Mesodermal cell (in vitro differentiated cells): ENCODE data around the gene DUS3L.
"Not testable (repeated sequence)": the region's sequence is repeated elsewhere in the genome, so short reads cannot be mapped to it uniquely, and the experiment has no call there.

ENCODE experiments used
- H3K27ac ChIP-seq: 2 replicates; pipeline ENCODE4 v1.7.0; 2013; ENCODE audit warnings: mild to moderate bottlenecking, low read depth, low read length, moderate library complexity; ENCODE audit not compliant: severe bottlenecking
- H3K36me3 ChIP-seq: 2 replicates; pipeline ENCODE4 v1.7.1; 2013; ENCODE audit warnings: mild to moderate bottlenecking, low read length, moderate library complexity; ENCODE audit not compliant: control insufficient read depth, insufficient read depth
- H3K4me1 ChIP-seq: one replicate; pipeline ENCODE4 v1.7.1; 2013; ENCODE audit warnings: mild to moderate bottlenecking, low read length; ENCODE audit not compliant: insufficient read depth, control insufficient read depth, poor library complexity, severe bottlenecking
- H3K4me3 ChIP-seq: 2 replicates; pipeline ENCODE4 v1.7.0; 2013; ENCODE audit warnings: low read length, control low read depth, mild to moderate bottlenecking; ENCODE audit not compliant: insufficient read depth, poor library complexity, severe bottlenecking; ENCODE audit errors: extremely low read depth
- H3K9me3 ChIP-seq: 2 replicates; pipeline ENCODE4 v1.7.1; 2013; ENCODE audit warnings: mild to moderate bottlenecking, low read length, moderate library complexity; ENCODE audit not compliant: control insufficient read depth
- WGBS, 2 experiments: methylation state at CpG; one replicate each; pipeline ENCODE4 v1.1.5; 2013; ENCODE audit warnings: missing lambda C conversion rate in 2 of 2; ENCODE audit not compliant: insufficient coverage in 2 of 2; 5-methylcytosine and 5-hydroxymethylcytosine counted together

Gene DUS3L

DNA sequence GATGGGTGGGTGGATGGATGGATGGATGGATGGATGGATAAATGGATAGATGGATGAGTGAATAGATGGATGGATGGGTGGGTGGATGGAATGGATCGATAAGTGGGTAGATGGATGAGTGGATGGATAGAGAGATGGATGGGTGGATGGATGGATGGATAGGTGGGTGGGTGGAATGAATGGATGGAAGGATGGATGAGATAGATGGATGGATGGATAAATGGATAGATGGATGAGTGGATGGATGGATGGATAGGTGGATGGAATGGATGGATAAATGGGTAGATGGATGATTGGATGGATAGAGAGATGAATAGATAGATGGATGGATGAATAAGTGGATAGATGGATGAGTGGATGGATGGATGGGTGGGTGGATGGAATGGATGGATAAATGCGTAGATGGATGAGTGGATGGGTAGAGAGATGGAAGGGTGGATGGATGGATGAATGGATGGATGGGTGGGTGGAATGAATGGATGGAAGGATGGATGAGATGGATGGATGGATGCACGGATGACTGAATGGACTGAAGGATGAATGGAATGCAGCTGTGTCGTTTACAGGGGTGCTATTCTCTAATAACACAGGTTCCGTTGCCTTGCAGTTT, 28.2 kb downstream of the DUS3L start:
- no peaks in the 10 kb centered on the region for H3K4me1 ChIP-seq
- no peak overlapping the region for H3K27ac ChIP-seq
- no peak overlapping the region for H3K4me3 ChIP-seq
- WGBS, 2 experiments: 88 to 95% methylated on average over 5 of the region's 5 CpGs
- H3K36me3 ChIP-seq: no peaks in the 10 kb centered on the region
- H3K9me3 ChIP-seq: no peaks in the 10 kb centered on the region

DNA sequence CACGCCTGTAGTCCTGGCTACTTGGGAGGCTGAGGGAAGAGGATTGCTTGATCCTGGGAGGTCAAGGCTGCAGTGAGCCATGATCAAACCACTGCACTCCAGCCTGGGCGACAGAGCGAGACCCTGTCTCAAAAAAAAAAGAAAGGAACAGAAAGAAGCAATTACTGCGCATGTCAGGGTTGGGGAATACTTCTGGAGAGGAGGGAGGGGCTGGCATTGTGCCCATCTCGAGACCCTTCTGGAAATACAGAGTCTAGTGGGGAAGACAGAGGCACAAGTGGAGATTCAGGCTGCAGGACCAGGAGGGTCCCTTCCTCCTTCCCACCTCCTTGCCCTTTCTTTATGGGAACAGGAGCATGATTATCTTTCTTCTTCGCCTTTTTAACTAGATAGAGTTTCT, 37.2 kb downstream of the DUS3L start:
- 81 to 91% methylated on average over 3 to 5 of the region's 6 CpGs for WGBS, 2 experiments
- no peaks in the 10 kb centered on the region for H3K4me1 ChIP-seq
- H3K36me3 ChIP-seq: no peaks in the 10 kb centered on the region
- no peak overlapping the region for H3K27ac ChIP-seq
- H3K9me3 ChIP-seq: no peaks in the 10 kb centered on the region
- no peak overlapping the region for H3K4me3 ChIP-seq

DNA sequence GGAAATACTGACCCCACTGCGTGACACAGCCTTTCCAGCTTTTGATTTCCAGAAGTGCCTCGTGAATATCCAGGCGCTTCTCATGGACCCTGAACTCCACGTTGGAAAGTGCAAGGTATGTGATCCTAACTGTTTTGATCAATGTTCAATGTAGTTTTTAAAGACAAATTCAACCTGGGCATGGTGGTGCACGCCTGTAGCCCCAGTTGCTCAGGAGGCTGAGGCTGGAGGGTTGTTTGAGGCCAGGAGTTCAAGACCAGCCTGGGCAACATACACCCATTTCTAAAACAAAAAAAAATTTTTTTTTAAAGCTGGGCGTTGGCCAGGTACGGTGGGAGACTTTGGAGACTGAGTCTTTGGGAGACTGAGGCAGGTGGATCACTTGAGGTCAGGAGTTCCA, 39.3 kb downstream of the DUS3L start:
- Histone ChIP-seq H3K4me1 (no peaks in the 10 kb centered on the region), H3K9me3 (no peaks in the 10 kb centered on the region), H3K4me3 (no peak overlapping the region), H3K36me3 (no peaks in the 10 kb centered on the region), H3K27ac (no peak overlapping the region)
- 82 to 91% methylated on average over 3 to 6 of the region's 7 CpGs for WGBS, 2 experiments

DNA sequence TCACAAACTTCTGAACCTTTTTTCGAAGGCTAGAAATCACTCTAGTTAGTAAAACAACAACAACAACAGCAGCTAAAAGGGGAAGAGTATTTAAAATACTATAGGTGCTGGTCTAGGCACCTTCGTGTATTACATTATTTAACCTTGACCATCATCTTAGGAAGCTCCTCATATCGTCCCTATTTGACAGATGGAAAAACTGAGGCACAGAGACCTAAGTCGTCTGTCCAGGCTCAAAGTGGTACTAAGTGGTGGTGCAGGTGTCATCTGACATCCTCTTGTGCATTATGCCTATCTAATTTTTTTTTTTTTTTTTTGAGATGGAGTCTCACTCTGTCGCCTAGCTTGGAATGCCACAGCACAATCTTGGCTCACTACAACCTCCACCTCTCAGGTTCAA, 41.5 kb downstream of the DUS3L start:
- no peaks in the 10 kb centered on the region for H3K4me1 ChIP-seq
- no peaks in the 10 kb centered on the region for H3K9me3 ChIP-seq
- 100% methylated on average over 2 of the region's 5 CpGs; no CpG with 5 or more reads in 1 of the 2 experiments for WGBS, 2 experiments
- no peak overlapping the region for H3K4me3 ChIP-seq
- H3K27ac ChIP-seq: no peak overlapping the region
- no peaks in the 10 kb centered on the region for H3K36me3 ChIP-seq

DNA sequence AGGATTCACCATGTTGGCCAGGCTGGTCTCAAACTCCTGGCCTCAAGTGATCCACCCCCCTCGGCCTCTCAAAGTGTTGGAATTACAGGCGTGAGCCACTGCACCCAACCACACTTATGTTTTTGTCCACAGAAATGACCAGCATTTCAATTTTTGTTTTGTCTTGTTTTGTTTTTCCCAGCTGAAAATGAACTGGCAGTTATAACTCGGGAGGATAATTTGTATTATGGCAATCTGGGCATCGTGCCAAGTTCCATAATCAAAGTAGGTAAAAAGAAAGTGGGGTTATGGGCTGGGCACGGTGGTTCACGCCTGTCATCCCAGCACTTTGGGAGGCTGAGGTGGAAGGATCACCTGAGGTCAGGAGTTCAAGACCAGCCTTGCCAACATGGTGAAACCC, 42.0 kb downstream of the DUS3L start:
- not testable (repeated sequence) for H3K36me3 ChIP-seq, H3K4me3 ChIP-seq, H3K4me1 ChIP-seq, H3K9me3 ChIP-seq, H3K27ac ChIP-seq
- 89 to 95% methylated on average over 6 of the region's 6 CpGs for WGBS, 2 experiments

DNA sequence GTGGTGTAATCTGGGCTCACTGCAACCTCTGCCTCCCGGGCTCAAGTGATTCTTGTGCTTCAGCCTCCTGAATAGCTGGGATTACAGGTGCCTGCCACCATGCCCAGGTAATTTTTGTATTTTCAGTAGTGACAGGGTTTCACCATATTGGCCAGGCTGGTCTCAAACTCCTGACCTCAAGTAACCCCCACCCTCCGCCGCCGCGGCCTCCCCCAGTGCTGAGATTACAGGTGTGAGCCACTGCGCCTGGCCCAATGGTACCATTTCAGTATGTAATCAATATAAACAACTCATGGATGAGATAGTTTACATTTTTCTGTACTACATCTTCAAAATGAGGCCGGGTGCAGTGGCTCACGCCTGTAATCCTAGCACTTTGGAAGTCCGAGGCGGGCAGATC, 46.0 kb downstream of the DUS3L start:
- H3K4me3 ChIP-seq, H3K9me3 ChIP-seq, H3K4me1 ChIP-seq, H3K36me3 ChIP-seq, H3K27ac ChIP-seq: not testable (repeated sequence)
- WGBS, 2 experiments: 72 to 94% methylated on average over 5 to 7 of the region's 10 CpGs

DNA sequence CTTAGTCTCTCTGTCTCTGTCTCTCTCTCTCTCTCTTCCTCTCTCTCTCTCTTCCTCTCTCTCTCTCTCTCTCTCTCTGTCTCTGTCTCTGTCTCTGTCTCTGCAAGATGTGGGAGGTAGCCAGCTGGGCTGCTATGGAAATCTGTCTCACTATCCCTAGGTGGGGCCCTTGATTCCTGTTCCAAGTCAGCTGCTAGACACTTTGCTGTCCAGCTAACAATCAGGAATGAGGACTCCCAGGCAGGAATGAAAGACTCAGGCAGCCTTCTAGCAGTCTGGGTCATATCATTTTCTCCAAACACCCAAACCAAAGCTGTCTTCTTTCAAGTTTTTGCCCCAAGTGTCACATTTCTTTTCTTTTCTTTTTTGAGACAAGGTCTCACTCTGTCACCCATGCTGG, 47.3 kb downstream of the DUS3L start:
- no peaks in the 10 kb centered on the region for H3K4me1 ChIP-seq
- no peaks in the 10 kb centered on the region for H3K36me3 ChIP-seq
- no peaks in the 10 kb centered on the region for H3K9me3 ChIP-seq
- H3K27ac ChIP-seq: no peak overlapping the region
- H3K4me3 ChIP-seq: no peak overlapping the region

DNA sequence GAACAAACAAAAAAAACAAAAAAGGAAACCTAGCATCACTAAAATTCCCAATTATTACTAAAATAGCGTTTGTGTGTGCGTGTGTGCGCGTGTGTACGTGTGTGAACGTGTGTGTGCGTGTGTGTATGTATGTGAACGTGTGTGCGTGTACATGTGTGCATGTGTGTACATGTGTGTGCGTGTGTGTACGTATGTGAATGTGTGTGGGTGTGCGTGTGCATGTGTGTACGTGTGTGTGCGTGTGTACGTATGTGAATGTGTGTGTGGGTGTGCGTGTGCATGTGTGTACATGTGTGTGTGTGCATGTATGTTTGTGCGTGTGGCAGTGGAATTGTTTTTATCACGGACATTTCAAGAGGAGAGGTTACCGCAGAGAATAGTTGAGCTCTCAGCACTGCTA, 48.9 kb downstream of the DUS3L start:
- H3K36me3 ChIP-seq: no peaks in the 10 kb centered on the region
- H3K4me1 ChIP-seq: no peaks in the 10 kb centered on the region
- H3K27ac ChIP-seq: no peak overlapping the region
- whole genome bisulfite sequencing, 2 experiments: 89 to 91% methylated on average over 14 to 15 of the region's 19 CpGs
- H3K9me3 ChIP-seq: no peaks in the 10 kb centered on the region
- no peak overlapping the region for H3K4me3 ChIP-seq

DNA sequence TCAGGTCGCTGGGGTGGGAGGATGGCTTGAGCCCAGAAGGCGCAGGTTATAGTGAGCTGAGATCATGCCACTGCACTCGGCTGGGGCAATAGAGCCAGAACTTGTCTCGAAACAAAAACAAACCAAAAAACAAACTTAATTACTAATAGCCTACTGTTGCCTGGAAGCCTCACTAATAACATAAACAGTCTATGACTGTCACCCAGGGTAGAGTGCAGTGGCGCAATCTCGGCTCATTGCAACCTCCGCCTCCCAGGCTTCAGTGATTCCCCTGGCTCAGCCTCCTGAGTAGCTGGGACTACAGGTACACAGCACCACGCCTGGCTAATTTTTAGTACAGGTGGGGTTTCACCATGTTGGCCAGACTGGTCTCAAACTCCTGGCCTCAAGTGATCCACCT, 52.5 kb downstream of the DUS3L start:
- Histone ChIP-seq H3K4me3 (no peak overlapping the region), H3K36me3 (no peaks in the 10 kb centered on the region), H3K4me1 (no peaks in the 10 kb centered on the region), H3K9me3 (no peaks in the 10 kb centered on the region), H3K27ac (no peak overlapping the region)
- WGBS, 2 experiments: 87 to 89% methylated on average over 4 to 6 of the region's 8 CpGs
